ENCODE results near the gene NEURL1B.

- no peak for TF ChIP-seq FOXA1 (IDR thresholded peaks at IDR 0.05)
- no peak for TF ChIP-seq SP1 (IDR thresholded peaks at IDR 0.05)
- TF ChIP-seq MAX (IDR thresholded peaks at IDR 0.05), result no peak
- TF ChIP-seq CTCF (IDR thresholded peaks at IDR 0.05; ENCODE audit: low read depth, low read length, missing input control), result no peak
- no peak for TF ChIP-seq RAD21 (IDR thresholded peaks at IDR 0.05)
- no peak for TF ChIP-seq TAF1 (conservative IDR thresholded peaks at IDR 0.05)
- TF ChIP-seq YY1 (IDR thresholded peaks at IDR 0.05), result no peak
- no peak for TF ChIP-seq JUND (IDR thresholded peaks at IDR 0.05)
- no peak for TF ChIP-seq REST (IDR thresholded peaks at IDR 0.05)
- no peak for TF ChIP-seq HNF4G (IDR thresholded peaks at IDR 0.05)
- no peak for TF ChIP-seq ATF3 (IDR thresholded peaks at IDR 0.05)
- TF ChIP-seq GABPA (IDR thresholded peaks at IDR 0.05 in 1 of 2, conservative IDR thresholded peaks at IDR 0.05 in 1 of 2), result no peak
Measured at GRCh38 chr5:172701291-172701656, 60.2 kb downstream of the NEURL1B start.
